Ovary (tissue), 9 donors: ENCODE results near the gene ATP8B2. TPM values are rescaled to one million over a fixed set of nuclear protein-coding genes. Genes with fewer than 3 reads are reported as not detected.

Source experiments
- DNase-seq, 5 donors: peaks; one replicate each; pipeline ENCODE4 v3.0.0-alpha.2; 2019 to 2020
- H3K27ac ChIP-seq, 2 donors: fragments of 200-600 bp; one replicate each; pipeline versions ENCODE4 v1.5.1 to v1.8.0; 2019 to 2022
- H3K27me3 ChIP-seq: fragments of 200-600 bp; one replicate; pipeline ENCODE4 v1.8.0; 2022
- H3K36me3 ChIP-seq: fragments of 200-600 bp; sonication (generic); one replicate; pipeline ENCODE4 v1.5.1; 2019
- H3K4me1 ChIP-seq: one replicate; pipeline ENCODE4 v1.8.1; 2013; ENCODE audit warnings: mild to moderate bottlenecking, moderate library complexity; ENCODE audit not compliant: insufficient read depth
- H3K4me3 ChIP-seq: fragments of 200-600 bp; sonication (generic); one replicate; pipeline ENCODE4 v1.5.1; 2017
- H3K9me3 ChIP-seq, 2 donors: fragments of 200-600 bp in 1 of 2; sonication (generic) in 1 of 2; one replicate each; pipeline versions ENCODE4 v1.5.1 to v1.8.1; 2013 to 2019; ENCODE audit warnings: mild to moderate bottlenecking in 1 of 2, moderate library complexity in 1 of 2
- CTCF ChIP-seq, 3 donors: fragments of 450-650 bp in 2 of 3; fragments of 200-600 bp in 1 of 3; IDR thresholded peaks; one replicate each; pipeline versions ENCODE4 v1.5.1 to v1.8.0; 2016 to 2022; ENCODE audit warnings: antibody characterized with exemption in 3 of 3, mild to moderate bottlenecking in 1 of 3
- EP300 ChIP-seq: sonication (generic); formaldehyde crosslinking; IDR thresholded peaks from one replicate; pipeline ENCODE4 v1.6.1; 2017; ENCODE audit warnings: antibody characterized with exemption
- POLR2A ChIP-seq: fragments of 450-650 bp; IDR thresholded peaks from one replicate; pipeline ENCODE4 v1.6.1; 2017; ENCODE audit warnings: antibody characterized with exemption, mild to moderate bottlenecking, moderate library complexity
- WGBS, 3 donors: extraction: QIAGEN DNeasy Blood & Tissue Kit in 1 of 3; methylation state at CpG; one replicate each; pipeline versions ENCODE4 v1.1.5 to v1.1.7; 2013 to 2017; 5-methylcytosine and 5-hydroxymethylcytosine counted together
- intact Hi-C, 4 donors: fragments of 100-400 bp; cut with DNase I; formaldehyde crosslinking; loops; one replicate each; pipeline versions ENCODE4 v1.11.0 to v1.15.1; 2022 to 2023
- polyA plus RNA-seq, 2 donors: library from polyadenylated mRNA; stranded (reverse); fragments of 200-250 nt in 1 of 2; fragments of 350-450 nt in 1 of 2; fragmentation: Illumina TruSeq in 1 of 2; extraction: RNeasy Lipid Tissue Mini Kit (QIAGEN cat#74804) in 1 of 2; gene quantifications; one replicate each; pipeline ENCODE4 v1.2.3, GENCODE V29; 2013 to 2014
- total RNA-seq, 7 donors: library from RNA; depleted of rRNA in 2 of 7; stranded (reverse); fragments of >200 nt in 2 of 7; fragmentation: NEBNext Ultra II Directional in 3 of 7; extraction: Animal tissue kit (Norgen Biotek cat#: 25700) in 3 of 7; gene quantifications; one replicate each; pipeline versions ENCODE4 v1.1.0 to v1.2.4, GENCODE V29; 2016 to 2023
- donor health status: DM: no; HTN: no; CAD: no; lungs with moderate emphysema.
- donor health status: DM: no; HTN: no; CAD: no.
- donor health status: Bipolar disorder and iron deficiency.
- donor health status: DM: yes; HTN: yes; CAD: no.
- donor health status: DM: no; HTN: no; CAD: no.
- donor health status: DM: yes; HTN: yes; CAD: no.

ATP8B2 gene
- total and polyA plus RNA-seq, 9 donors, result 53.0 to 112 (median 83.4) TPM

- Histone ChIP-seq H3K4me3 (peak overlapping the region; percentile 32), H3K36me3 (no peaks in the 10 kb centered on the region), H3K27me3 (no peaks in the 10 kb centered on the region), H3K4me1 (peaks cover 17% of the 10 kb centered on the region), H3K27ac (peak overlapping the region; percentile 94), H3K9me3 (no peaks in the 10 kb centered on the region)
- intact Hi-C loops, result loop anchor here in 1 of 4 donors (5.0 kb wide), 1 partner anchor 79 kb away; the partner anchor contains the start of gene IL6R
- TF ChIP-seq EP300, result no peak
- peak in 1 of 3 donors; percentile 12 for TF ChIP-seq CTCF (IDR thresholded peaks at IDR 0.05)
- peak; percentile 44 for TF ChIP-seq POLR2A
- 2 to 4% (median 3%) methylated on average over 40 to 76 of the region's 76 CpGs for WGBS, 3 donors
- peak; percentile 86 to 94 (median 93) for DNase-seq
These were observed 3.2 kb downstream of the ATP8B2 start for GRCh38 chr1:154328318-154329151.

- no peaks in the 10 kb centered on the region for H3K9me3 ChIP-seq
- no peaks in the 10 kb centered on the region for H3K36me3 ChIP-seq
- peak in 1 of 5 donors; percentile 48 for DNase-seq
- WGBS, 3 donors, result 37 to 50% (median 47%) methylated on average over 6 of the region's 6 CpGs
- peaks cover 17% of the 10 kb centered on the region for H3K4me1 ChIP-seq
- peak overlapping the region; percentile 94 for H3K27ac ChIP-seq
- intact Hi-C loops, result loop anchor here in 1 of 4 donors (5.0 kb wide), 1 partner anchor 78 kb away; the partner anchor contains the start of gene IL6R
- TF ChIP-seq CTCF (IDR thresholded peaks at IDR 0.05) (no peak), POLR2A (no peak), EP300 (no peak)
- no peaks in the 10 kb centered on the region for H3K27me3 ChIP-seq
- peak overlapping the region; percentile 32 for H3K4me3 ChIP-seq
These were observed 3.8 kb downstream of the ATP8B2 start for GRCh38 chr1:154329152-154329521.

GRCh38 chr1:154329551-154330131 lies 4.3 kb downstream of the ATP8B2 start:
- no peak for TF ChIP-seq POLR2A
- TF ChIP-seq EP300, result no peak
- TF ChIP-seq CTCF (IDR thresholded peaks at IDR 0.05), result no peak
- no peaks in the 10 kb centered on the region for H3K36me3 ChIP-seq
- H3K4me1 ChIP-seq, result peaks cover 17% of the 10 kb centered on the region
- H3K4me3 ChIP-seq, result no peak overlapping the region
- DNase-seq, result no peak
- WGBS, 3 donors, result 74 to 80% (median 78%) methylated on average over 7 of the region's 7 CpGs
- intact Hi-C loops, result loop anchor here in 1 of 4 donors (5.0 kb wide), 1 partner anchor 78 kb away; the partner anchor contains the start of gene IL6R
- no peaks in the 10 kb centered on the region for H3K9me3 ChIP-seq
- peak overlapping the region in 1 of 2 donors; percentile 94 for H3K27ac ChIP-seq
- no peaks in the 10 kb centered on the region for H3K27me3 ChIP-seq

- no peak overlapping the region for H3K4me3 ChIP-seq
- DNase-seq, result no peak
- no peaks in the 10 kb centered on the region for H3K27me3 ChIP-seq
- no peak overlapping the region for H3K27ac ChIP-seq
- no peaks in the 10 kb centered on the region for H3K36me3 ChIP-seq
- H3K4me1 ChIP-seq, result peaks cover 17% of the 10 kb centered on the region
- no peaks in the 10 kb centered on the region for H3K9me3 ChIP-seq
- intact Hi-C loops, result no loop called here
- TF ChIP-seq CTCF (IDR thresholded peaks at IDR 0.05) (no peak), POLR2A (no peak), EP300 (no peak)
These were observed 5.3 kb downstream of the ATP8B2 start for GRCh38 chr1:154330669-154331068.
